Limb (tissue), 2 donors: ENCODE measurements around the gene MAP3K5.

Experiments used
- DNase-seq, 2 donors: peaks; one replicate each; pipeline ENCODE4 v3.0.0-alpha.2; 2016; ENCODE audit errors: extremely low spot score in 2 of 2

The MAP3K5 gene

GRCh38 chr6:136750696-136751521, 41.4 kb downstream of the MAP3K5 start:
- no peak for DNase-seq

DNA sequence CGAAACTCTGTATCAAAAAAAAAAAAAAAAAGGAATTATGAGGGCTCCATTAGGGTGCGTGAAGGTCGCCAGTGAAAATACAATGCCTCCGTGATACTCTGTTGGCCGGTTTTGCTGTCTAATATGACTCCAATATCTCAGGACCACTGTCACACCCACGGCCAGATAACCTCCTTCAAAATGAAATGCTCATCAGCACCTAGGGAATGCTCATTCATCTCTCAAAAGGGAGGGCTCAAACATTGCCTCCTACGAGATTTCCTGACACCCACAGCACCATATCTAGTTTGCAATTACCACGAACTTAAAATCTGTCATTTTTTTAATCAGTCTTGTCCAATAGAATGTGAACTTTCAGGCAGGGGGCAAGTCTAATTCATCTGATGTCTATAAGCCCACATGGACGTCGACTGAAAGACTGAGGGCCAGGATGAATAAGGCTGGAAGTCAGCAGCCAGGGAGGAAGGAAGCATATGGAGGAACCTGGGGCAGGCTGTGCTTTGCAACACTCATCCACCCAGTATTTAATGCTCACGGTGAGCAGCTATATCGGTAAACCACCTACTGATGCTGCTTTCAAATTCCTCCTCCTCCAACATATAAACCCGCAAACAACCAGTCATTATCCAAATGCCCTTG, 42.8 kb downstream of the MAP3K5 start:
- DNase-seq = no peak

DNA sequence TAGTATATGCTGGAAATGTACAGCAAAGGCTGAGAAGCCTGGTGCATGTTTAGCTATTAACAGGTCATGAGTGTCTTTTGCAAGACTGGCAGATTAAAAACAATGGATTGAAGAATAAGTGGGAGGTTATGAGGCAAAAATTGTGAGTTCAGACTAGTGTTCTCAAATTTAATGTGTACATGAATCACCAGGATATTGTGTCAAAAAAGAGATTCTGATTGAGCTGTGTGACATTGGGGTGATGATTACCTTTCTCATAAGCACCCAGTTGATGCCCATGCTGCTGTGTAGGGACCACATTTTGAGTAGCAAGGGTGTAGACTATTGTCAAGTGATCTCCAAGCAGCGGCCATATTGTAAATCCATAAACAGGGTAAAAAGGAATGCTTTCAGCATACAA, 44.8 kb downstream of the MAP3K5 start:
- DNase-seq = no peak

- no peak for DNase-seq
Measured at GRCh38 chr6:136745300-136745699, 47.0 kb downstream of the MAP3K5 start.

DNA sequence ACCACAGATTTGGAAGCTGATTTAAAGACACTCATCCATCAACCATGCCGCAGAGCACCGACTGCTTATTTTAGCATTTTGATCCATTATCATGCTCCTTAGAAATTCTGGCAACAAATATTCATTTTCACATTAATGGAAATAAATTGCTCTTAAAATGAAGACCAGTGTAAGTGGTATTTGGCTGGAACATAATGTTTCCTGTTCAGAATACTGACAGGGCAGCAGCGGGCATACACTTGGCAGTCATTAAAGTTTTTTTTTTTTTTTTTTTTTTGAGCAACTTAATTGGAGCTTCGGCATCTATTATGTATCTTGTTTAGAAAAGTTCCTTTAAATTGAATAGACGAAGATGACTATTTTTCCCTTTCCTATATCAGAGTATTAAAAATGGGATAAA, 47.4 kb downstream of the MAP3K5 start:
- no peak for DNase-seq

DNA sequence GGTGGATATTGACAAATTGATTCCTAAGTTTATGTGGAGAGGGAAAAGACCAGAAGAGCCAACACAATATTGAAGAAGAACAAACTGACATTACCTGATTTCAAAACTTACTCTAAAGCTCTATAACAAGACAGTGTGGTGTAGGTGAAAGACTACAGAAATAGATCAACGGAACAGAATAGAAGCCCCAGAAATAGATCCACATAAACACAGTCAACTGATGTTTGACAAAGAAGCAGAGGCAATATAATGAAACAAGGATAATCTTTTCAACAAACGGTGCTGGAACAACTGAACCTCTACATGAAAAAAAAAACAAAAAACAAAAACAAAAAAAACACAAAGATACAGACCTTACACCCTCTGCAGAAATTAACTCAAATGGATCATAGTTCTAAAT, 50.2 kb downstream of the MAP3K5 start:
- DNase-seq = no peak

- no peak for DNase-seq
Measured at GRCh38 chr6:136740050-136740974, 52.0 kb downstream of the MAP3K5 start.

- DNase-seq = no peak
Measured at GRCh38 chr6:136739501-136739900, 52.8 kb downstream of the MAP3K5 start.

DNA sequence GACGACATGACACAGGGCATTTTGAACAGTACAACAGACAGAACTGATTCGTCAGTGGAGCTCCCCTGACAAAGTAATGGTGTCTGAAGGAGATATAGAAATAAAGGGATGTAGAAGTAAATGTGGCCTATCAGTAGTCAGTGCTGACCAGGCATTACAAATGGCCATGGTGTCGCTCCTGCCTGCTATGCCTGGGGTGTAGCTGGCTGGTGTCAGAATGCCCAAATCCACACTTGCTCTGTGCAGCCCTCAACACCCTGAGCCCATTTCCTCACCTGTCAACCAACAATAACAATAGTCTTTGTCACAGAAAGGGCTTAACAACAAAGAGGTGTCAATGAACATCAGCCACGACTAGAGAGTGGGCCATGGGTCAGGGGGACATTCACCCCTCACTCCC, 53.2 kb downstream of the MAP3K5 start:
- DNase-seq = no peak

DNA sequence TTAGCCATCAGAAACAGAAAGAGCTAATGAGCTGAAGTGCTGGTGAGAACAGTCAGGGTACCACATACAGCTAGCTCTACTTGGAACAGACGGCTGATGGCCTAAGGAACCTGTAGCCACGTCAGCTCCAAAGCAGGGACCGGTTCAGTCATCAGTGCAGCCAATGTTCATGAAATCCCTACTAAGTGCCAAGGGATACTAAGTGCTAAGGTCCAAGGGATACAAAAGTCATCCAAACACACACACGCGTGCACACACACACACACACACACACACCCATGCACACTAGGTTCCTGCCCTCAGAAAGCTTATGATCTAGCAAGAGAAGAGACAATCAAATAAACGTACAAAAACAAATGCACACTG, 53.6 kb downstream of the MAP3K5 start:
- DNase-seq = no peak

DNA sequence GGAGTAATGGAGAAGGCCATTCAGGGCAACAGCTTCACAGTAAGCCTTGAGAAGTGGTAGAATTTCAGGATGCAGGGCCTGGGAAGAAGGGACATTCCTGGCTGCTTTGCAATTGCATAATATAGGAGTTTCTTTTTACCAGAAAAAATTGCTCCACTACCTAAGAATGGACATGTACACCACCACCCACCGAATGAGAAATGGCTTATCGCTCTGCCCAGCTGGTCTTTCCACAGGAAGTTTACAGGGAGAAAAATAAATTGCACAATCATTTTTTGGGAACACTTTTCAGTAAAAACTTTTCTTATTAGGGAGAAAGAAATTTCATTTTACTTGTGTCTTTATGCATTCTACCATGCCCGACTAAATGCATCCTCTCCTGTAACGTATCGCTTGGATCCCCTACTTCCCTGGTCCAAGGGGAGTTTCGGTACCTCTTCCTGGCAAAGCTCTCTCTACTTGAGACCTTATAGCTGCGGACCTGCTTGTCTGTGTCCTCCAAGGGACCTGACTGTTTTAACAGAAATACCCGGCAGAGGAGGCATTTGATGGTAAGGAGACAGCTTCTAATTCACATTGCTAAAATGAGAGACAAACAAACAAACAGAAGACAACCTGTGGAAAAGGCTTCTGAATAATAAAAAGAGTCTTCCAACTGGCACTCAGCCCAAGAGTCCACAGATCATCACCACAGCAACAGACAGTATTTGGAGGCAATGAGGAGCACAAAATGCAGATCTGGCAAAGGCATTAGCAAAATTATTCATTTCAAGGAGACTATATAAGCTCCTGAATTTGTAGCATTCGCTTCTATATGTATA, 54.2 kb downstream of the MAP3K5 start:
- DNase-seq = no peak

GRCh38 chr6:136737374-136737844, 54.9 kb downstream of the MAP3K5 start:
- no peak for DNase-seq

- no peak for DNase-seq
Measured at GRCh38 chr6:136736281-136736960, 55.9 kb downstream of the MAP3K5 start.

- no peak for DNase-seq
Measured at GRCh38 chr6:136734977-136735376, 57.3 kb downstream of the MAP3K5 start.

- no peak for DNase-seq
Measured at GRCh38 chr6:136732889-136733288, 59.4 kb downstream of the MAP3K5 start.

DNA sequence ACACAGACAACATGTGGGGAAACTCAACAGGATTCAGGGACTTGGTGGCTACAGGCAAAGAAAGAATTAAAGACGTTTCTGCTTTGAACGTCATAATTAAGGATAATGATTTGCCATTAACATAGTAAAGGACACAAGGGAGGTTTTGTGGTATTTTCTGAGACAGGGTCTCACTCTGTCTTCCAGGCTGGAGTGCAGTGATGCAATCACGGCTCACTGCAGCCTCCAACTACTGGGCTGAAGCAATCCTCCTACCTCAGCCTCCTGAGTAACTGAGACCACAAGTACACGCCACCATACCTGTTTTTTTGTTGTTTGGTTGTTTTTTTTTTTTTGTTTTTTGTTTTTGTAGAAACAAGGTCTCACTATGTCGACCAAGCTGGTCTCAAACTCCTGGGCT, 62.4 kb downstream of the MAP3K5 start:
- no peak for DNase-seq

- DNase-seq = no peak
Measured at GRCh38 chr6:136728976-136729515, 63.2 kb downstream of the MAP3K5 start.

DNA sequence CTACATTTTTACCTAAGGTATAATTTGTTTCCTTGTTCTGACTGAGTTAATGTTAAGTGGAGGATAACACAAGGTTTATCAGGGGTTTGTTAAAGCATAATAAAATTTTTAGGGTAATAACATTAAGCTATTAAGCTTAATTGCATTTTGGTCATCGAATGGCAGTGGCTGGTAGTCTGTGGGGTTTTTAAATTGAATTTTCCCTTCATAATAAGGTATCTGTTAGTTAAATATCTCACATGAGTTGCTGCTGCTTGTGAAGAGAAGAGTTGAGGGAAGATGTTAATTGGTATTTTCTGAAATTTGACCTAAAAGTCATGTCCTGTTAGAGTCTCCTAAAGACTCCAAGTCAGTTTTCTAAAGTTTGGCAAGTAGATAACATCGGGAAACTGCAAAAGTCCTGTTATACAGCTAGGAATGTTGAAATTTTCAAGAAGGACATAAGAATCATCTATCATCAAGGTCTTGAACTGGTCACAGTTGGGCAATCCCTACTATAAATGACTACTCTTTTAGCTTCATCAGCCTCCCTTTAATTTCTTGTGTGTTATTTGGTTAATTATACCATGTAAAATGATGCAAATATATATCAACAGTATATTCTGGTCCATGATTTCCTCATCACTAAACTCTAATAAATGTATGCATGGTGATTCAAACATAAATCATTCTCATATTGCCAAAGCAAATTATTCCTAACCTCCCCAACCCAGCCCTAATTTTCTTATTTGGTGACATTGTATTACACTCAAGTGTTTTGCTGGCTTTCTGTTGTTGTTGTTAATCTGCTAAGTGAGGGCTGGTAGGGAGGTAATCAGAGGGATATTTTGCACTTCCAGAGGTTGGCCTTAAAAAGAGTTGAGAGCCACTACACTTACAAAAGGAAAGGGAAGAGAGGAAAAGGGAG, 64.0 kb downstream of the MAP3K5 start:
- no peak for DNase-seq
